GM18867 (cell line): Measurements from ENCODE around the gene HOXA9.

Experiments used
- ATAC-seq: cut with Tn5 transposase; IDR thresholded peaks from one replicate; pipeline ENCODE4 v1.9.1; 2021; ENCODE audit warnings: mild to moderate bottlenecking, moderate library complexity; ENCODE audit not compliant: unreplicated experiment

Gene HOXA9

GRCh38 chr7:27155816-27156507, 9.4 kb downstream of the HOXA9 start:
- ATAC-seq: no peak

- ATAC-seq: no peak
Observed at GRCh38 chr7:27154901-27155815, 10.2 kb downstream of the HOXA9 start.

GRCh38 chr7:27154369-27154768, 11.0 kb downstream of the HOXA9 start:
- ATAC-seq: no peak

GRCh38 chr7:27153526-27153925, 11.8 kb downstream of the HOXA9 start:
- ATAC-seq: no peak

GRCh38 chr7:27152816-27153442, 12.4 kb downstream of the HOXA9 start:
- ATAC-seq: no peak

GRCh38 chr7:27151931-27152815, 13.2 kb downstream of the HOXA9 start, which contains the start of gene HOXA3:
TSS of gene HOXA3 (minus strand) at chr7:27152583. CDS start at chr7:27110640, 41,943 bp downstream.
- no peak for ATAC-seq

GRCh38 chr7:27151341-27151930, 13.9 kb downstream of the HOXA9 start:
- ATAC-seq: no peak

- ATAC-seq: peak; percentile 88
Observed at GRCh38 chr7:27150568-27151340, 14.6 kb downstream of the HOXA9 start.

- no peak for ATAC-seq
Observed at GRCh38 chr7:27149842-27150567, 15.3 kb downstream of the HOXA9 start.

- ATAC-seq: no peak
Observed at GRCh38 chr7:27148756-27149641, 16.3 kb downstream of the HOXA9 start.

- no peak for ATAC-seq
Observed at GRCh38 chr7:27148031-27148755, 17.1 kb downstream of the HOXA9 start.

- ATAC-seq: no peak
Observed at GRCh38 chr7:27147199-27148030, 17.9 kb downstream of the HOXA9 start, which contains the start of gene HOXA6. TSS of gene HOXA6 (minus strand) at chr7:27147774. CDS start at chr7:27147749, 25 bp downstream.

- ATAC-seq: no peak
Observed at GRCh38 chr7:27146491-27147198, 18.7 kb downstream of the HOXA9 start.

GRCh38 chr7:27145914-27146412, 19.4 kb downstream of the HOXA9 start:
- no peak for ATAC-seq
